B cell (primary cell): ENCODE results near the gene NFASC. TPM values are rescaled to one million over a fixed set of nuclear protein-coding genes. Genes with fewer than 3 reads are reported as not detected.

Source experiments
- ATAC-seq: fragments of 200-7000 bp; cut with Tn5 transposase; one replicate; pipeline ENCODE4 v1.10.0; 2021; ENCODE audit warnings: low read depth, mild to moderate bottlenecking, moderate number of reproducible peaks, moderate library complexity
- CTCF ChIA-PET: fragments of 350-600 bp; sonication (Branson Sonifier 250); formaldehyde crosslinking; loops from one replicate; lab custom pipeline; 2021; ENCODE audit warnings: antibody characterized with exemption, inconsistent platforms; lab: Charles Lee
- POLR2A ChIA-PET: fragments of 350-600 bp; sonication (Branson Sonifier 250); formaldehyde crosslinking; loops from one replicate; lab custom pipeline; 2021; ENCODE audit warnings: antibody characterized with exemption; lab: Charles Lee
- DNase-seq: peaks from one replicate; pipeline ENCODE4 v3.0.0; 2013
- H2AFZ ChIP-seq: 2 replicates; pipeline ENCODE4 v1.6.1; 2012; ENCODE audit warnings: mild to moderate bottlenecking, low read depth, low read length; ENCODE audit not compliant: insufficient read depth, poor library complexity, severe bottlenecking
- H3K27ac ChIP-seq, 2 donors: 1 replicate in 1 of 2; 2 replicates in 1 of 2; pipeline ENCODE4 v1.5.1; 2012 to 2013; ENCODE audit warnings: low read length in 2 of 2, mild to moderate bottlenecking in 2 of 2, moderate library complexity in 1 of 2
- H3K27me3 ChIP-seq, 4 experiments: fragments of 200-600 bp in 1 of 4; sonication (generic) in 1 of 4; replicated peaks in 1 of 4; 1 replicate in 2 of 4; 2 replicates in 2 of 4; pipeline versions ENCODE4 v1.6.1 to v1.7.0; 2013 to 2016; ENCODE audit warnings: low read length in 3 of 4, mild to moderate bottlenecking in 2 of 4, mixed read lengths in 1 of 4, moderate library complexity in 1 of 4; ENCODE audit not compliant: insufficient read depth in 4 of 4, control insufficient read depth in 3 of 4; ENCODE audit errors: control extremely low read depth in 1 of 4
- H3K36me3 ChIP-seq, 2 experiments: replicated peaks in 1 of 2; 1 replicate in 1 of 2; 2 replicates in 1 of 2; pipeline versions ENCODE4 v1.6.1 to v1.7.1; 2013; ENCODE audit warnings: low read length in 1 of 2; ENCODE audit not compliant: insufficient read depth in 2 of 2, control insufficient read depth in 1 of 2; ENCODE audit errors: control extremely low read depth in 1 of 2, extremely low read depth in 1 of 2
- H3K4me1 ChIP-seq, 2 donors: fragments of 200-600 bp in 1 of 2; sonication (generic) in 1 of 2; 1 replicate in 1 of 2; 2 replicates in 1 of 2; pipeline versions ENCODE4 v1.5.1 to v1.6.1; 2013 to 2017; ENCODE audit warnings: low read length in 2 of 2; ENCODE audit not compliant: control insufficient read depth in 2 of 2, insufficient read depth in 2 of 2
- H3K4me2 ChIP-seq: replicated peaks from 2 replicates; pipeline ENCODE3; 2012; ENCODE audit warnings: mild to moderate bottlenecking, low read depth, low read length; ENCODE audit not compliant: poor library complexity, severe bottlenecking
- H3K4me3 ChIP-seq, 5 experiments: fragments of 200-600 bp in 1 of 5; sonication (generic) in 1 of 5; 1 replicate in 3 of 5; 2 replicates in 2 of 5; pipeline versions ENCODE4 v1.5.1 to v1.7.0; 2011 to 2016; ENCODE audit warnings: low read length in 4 of 5, mild to moderate bottlenecking in 4 of 5, low read depth in 2 of 5, control low read depth in 1 of 5, moderate library complexity in 1 of 5; ENCODE audit not compliant: insufficient read depth in 1 of 5; ENCODE audit errors: control extremely low read depth in 1 of 5, extremely low read depth in 1 of 5
- H3K79me2 ChIP-seq: fragments of 200-600 bp; sonication (generic); one replicate; pipeline ENCODE4 v1.6.0; 2016; ENCODE audit warnings: low read length; ENCODE audit not compliant: control insufficient read depth, insufficient read depth
- H3K9ac ChIP-seq: fragments of 200-600 bp; sonication (generic); 2 replicates; pipeline ENCODE4 v1.6.1; 2017; ENCODE audit warnings: mild to moderate bottlenecking, low read length, moderate library complexity
- H3K9me3 ChIP-seq, 3 donors: one replicate each; pipeline versions ENCODE4 v1.6.1 to v1.7.1; 2013; ENCODE audit warnings: low read length in 2 of 3; ENCODE audit not compliant: control insufficient read depth in 2 of 3, insufficient read depth in 1 of 3; ENCODE audit errors: control extremely low read depth in 1 of 3
- H4K20me1 ChIP-seq: 2 replicates; pipeline ENCODE4 v1.6.0; 2012; ENCODE audit warnings: mild to moderate bottlenecking, low read length; ENCODE audit not compliant: insufficient read depth, control insufficient read depth, poor library complexity, severe bottlenecking
- H3K27ac Mint-ChIP-seq: one replicate; pipeline ENCODE4 v1.8.0; 2021; ENCODE audit warnings: mixed read lengths
- H3K27me3 Mint-ChIP-seq: one replicate; pipeline ENCODE4 v1.8.0; 2021; ENCODE audit warnings: mixed read lengths
- H3K4me1 Mint-ChIP-seq: one replicate; pipeline ENCODE4 v1.8.0; 2021; ENCODE audit warnings: mixed read lengths
- H3K4me3 Mint-ChIP-seq: one replicate; pipeline ENCODE4 v1.8.0; 2021; ENCODE audit warnings: mixed read lengths
- H3K9me3 Mint-ChIP-seq: one replicate; pipeline ENCODE4 v1.8.0; 2022; ENCODE audit warnings: mixed read lengths; ENCODE audit not compliant: insufficient read depth
- EZH2 ChIP-seq: IDR thresholded peaks from 2 replicates; pipeline ENCODE4 v1.6.1; 2012; ENCODE audit warnings: borderline replicate concordance, low read depth, mild to moderate bottlenecking, moderate library complexity, low read length; ENCODE audit not compliant: insufficient read depth, poor library complexity, severe bottlenecking
- WGBS: methylation state at CpG from one replicate; pipeline ENCODE4 v1.1.5; 2013; ENCODE audit warnings: missing lambda C conversion rate; ENCODE audit not compliant: insufficient coverage; 5-methylcytosine and 5-hydroxymethylcytosine counted together
- intact Hi-C: fragments of 100-400 bp; cut with micrococcal nuclease; formaldehyde crosslinking; loops from one replicate; pipeline ENCODE4 v1.10.0; 2022
- polyA plus RNA-seq: library from polyadenylated mRNA; depleted of rRNA; stranded (reverse); fragments of >200 nt; gene quantifications from 2 replicates; pipeline ENCODE4 v1.2.3, GENCODE V29; 2012
- total RNA-seq, 2 donors: library from RNA; stranded (reverse); fragments of 120-200 nt in 1 of 2; gene quantifications; 1 replicate in 1 of 2; 2 replicates in 1 of 2; pipeline versions ENCODE4 v1.2.3 to v1.2.4, GENCODE V29; 2013 to 2022
- TF ChIP-seq, protein P1 (sequence below): fragments of 200-600 bp; IDR thresholded peaks from one replicate; pipeline ENCODE4 v1.8.0; 2022; ENCODE audit warnings: antibody characterized with exemption, mild to moderate bottlenecking

NFASC gene
- total and polyA plus RNA-seq, 2 donors (not counting 1 experiment from before 2014, with no cell fraction given): 0.06 to 0.39 TPM

DNA sequence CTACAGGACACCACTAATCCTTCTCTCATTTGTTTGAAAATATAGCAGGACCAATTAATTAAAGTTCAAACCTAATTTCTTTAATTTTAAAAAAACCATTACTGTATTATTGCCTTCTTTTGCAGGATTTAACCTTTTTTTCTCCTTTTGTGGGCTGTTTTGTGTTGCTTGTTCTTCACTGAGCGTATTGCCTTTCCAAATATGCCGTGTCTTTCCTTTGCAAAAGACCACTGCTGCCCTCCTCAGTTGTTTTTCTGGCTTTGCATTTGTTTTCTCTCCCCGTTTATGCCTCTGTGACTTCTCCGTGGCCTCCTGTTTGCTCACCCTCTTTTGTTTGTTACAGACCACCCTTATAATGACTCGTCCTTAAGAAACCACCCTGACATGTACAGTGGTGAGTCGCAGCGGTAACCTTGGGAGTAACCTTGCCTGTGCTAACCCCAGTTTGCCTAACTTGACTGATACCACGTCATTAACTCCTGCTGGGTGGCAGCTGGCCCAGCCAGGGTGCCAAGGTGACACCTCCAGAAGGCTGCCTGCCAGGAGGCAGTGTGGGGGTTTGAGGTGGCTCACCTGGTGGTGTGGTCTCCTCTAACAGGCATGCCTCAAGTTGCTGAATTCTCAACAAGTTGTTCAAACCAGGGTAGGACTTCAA, 91.2 kb downstream of the NFASC start:
- peaks cover 40% of the 10 kb centered on the region for H3K27me3 Mint-ChIP-seq
- H3K4me3 Mint-ChIP-seq: no peak overlapping the region
- Histone ChIP-seq H3K27ac (no peak overlapping the region), H3K27me3 (peaks cover 0 to 16% (median 5%) of the 10 kb centered on the region in 4 experiments), H4K20me1 (no peaks in the 10 kb centered on the region), H3K9ac (no peak overlapping the region), H3K4me3 (no peak overlapping the region), H2AFZ (no peak overlapping the region), H3K36me3 (no peaks in the 10 kb centered on the region), H3K4me1 (peaks cover 19 to 25% of the 10 kb centered on the region in 2 donors), H3K4me2 (peak overlapping the region; percentile 58), H3K9me3 (peaks cover 0 to 2% (median 0%) of the 10 kb centered on the region in 3 donors), H3K79me2 (no peaks in the 10 kb centered on the region)
- DNase-seq (no peak), ATAC-seq (no peak)
- 91% methylated on average over 8 of the region's 8 CpGs for WGBS
- CTCF ChIA-PET: interaction anchor here (0.8 to 3.7 kb wide), 6 partner anchors 12 to 396 kb away, joined by 3 to 18 read pairs (median 4); no protein-coding TSS in a partner anchor
- H3K27ac Mint-ChIP-seq: no peak overlapping the region
- POLR2A ChIA-PET: no interaction called here
- intact Hi-C loops: no loop called here
- H3K4me1 Mint-ChIP-seq: peaks cover 27% of the 10 kb centered on the region
- TF ChIP-seq EZH2: no peak
- TF ChIP-seq, protein P1, sequence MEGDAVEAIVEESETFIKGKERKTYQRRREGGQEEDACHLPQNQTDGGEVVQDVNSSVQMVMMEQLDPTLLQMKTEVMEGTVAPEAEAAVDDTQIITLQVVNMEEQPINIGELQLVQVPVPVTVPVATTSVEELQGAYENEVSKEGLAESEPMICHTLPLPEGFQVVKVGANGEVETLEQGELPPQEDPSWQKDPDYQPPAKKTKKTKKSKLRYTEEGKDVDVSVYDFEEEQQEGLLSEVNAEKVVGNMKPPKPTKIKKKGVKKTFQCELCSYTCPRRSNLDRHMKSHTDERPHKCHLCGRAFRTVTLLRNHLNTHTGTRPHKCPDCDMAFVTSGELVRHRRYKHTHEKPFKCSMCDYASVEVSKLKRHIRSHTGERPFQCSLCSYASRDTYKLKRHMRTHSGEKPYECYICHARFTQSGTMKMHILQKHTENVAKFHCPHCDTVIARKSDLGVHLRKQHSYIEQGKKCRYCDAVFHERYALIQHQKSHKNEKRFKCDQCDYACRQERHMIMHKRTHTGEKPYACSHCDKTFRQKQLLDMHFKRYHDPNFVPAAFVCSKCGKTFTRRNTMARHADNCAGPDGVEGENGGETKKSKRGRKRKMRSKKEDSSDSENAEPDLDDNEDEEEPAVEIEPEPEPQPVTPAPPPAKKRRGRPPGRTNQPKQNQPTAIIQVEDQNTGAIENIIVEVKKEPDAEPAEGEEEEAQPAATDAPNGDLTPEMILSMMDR: no peak
- no peaks in the 10 kb centered on the region for H3K9me3 Mint-ChIP-seq
